ENCODE data around the gene CMTM2.

DNA sequence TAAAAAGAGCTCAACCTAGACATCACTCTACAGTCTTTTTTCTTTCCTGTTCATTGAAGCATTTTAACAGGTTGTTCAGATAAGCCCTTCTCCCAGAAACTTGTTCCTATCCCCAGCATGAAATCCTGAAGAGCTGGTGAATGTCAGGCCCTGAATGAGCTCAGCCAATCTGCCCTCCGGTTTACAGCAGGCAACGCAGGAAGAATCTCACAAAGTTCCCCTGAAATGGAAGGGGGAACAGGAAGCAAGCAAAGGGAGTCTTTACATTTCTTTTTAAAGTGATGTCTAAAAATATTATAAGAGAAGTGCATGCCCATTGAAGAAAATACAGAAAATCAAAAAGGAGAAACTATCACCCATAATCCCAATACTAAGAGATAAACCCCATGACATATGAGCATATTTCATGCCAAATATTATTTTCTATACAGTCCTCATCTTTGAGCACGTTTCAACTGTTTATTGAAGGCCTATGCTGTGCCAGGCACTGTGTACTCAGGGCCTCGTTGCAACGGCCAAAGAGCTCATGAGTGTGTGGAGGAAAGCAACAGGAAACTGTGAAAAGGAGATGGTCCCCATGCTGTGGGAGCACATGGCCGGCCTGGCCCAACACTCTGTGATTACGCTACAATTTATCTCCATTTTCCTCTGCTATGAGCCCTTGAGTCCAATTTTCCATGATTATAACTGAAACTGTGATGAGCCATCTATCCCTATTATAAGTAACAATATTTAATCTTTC is 35.1 kb upstream of the CMTM2 start:
- TF ChIP-seq EZH2 (IDR thresholded peaks at IDR 0.05; ENCODE audit: insufficient read depth, poor library complexity, severe bottlenecking), result no peak
- TF ChIP-seq EZH2phosphoT487 (IDR thresholded peaks at IDR 0.05; ENCODE audit: insufficient read depth, low read depth), result no peak

All from GM23248 (cell line).